Measurements from ENCODE around the gene SERPING1. TPM values are rescaled to one million over a fixed set of nuclear protein-coding genes. Genes with fewer than 3 reads are reported as not detected.

Gene SERPING1
- total RNA-seq, 4 donors from 2014 or later: 89.4 to 236 (median 103) TPM

- H3K4me3 ChIP-seq (ENCODE audit: low read depth, poor library complexity, severe bottlenecking): no peak overlapping the region
- intact Hi-C loops (cut with DNase I; ENCODE audit: low total_unique reads): no loop called here
- TF ChIP-seq POLR2A (IDR thresholded peaks at IDR 0.05): no peak
- TF ChIP-seq, protein P1, sequence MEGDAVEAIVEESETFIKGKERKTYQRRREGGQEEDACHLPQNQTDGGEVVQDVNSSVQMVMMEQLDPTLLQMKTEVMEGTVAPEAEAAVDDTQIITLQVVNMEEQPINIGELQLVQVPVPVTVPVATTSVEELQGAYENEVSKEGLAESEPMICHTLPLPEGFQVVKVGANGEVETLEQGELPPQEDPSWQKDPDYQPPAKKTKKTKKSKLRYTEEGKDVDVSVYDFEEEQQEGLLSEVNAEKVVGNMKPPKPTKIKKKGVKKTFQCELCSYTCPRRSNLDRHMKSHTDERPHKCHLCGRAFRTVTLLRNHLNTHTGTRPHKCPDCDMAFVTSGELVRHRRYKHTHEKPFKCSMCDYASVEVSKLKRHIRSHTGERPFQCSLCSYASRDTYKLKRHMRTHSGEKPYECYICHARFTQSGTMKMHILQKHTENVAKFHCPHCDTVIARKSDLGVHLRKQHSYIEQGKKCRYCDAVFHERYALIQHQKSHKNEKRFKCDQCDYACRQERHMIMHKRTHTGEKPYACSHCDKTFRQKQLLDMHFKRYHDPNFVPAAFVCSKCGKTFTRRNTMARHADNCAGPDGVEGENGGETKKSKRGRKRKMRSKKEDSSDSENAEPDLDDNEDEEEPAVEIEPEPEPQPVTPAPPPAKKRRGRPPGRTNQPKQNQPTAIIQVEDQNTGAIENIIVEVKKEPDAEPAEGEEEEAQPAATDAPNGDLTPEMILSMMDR (IDR thresholded peaks at IDR 0.05): no peak
- DNase-seq (ENCODE audit: low spot score in 2 of 2): no peak
Observed at GRCh38 chr11:57585301-57585700, 12.2 kb upstream of the SERPING1 start.

DNA sequence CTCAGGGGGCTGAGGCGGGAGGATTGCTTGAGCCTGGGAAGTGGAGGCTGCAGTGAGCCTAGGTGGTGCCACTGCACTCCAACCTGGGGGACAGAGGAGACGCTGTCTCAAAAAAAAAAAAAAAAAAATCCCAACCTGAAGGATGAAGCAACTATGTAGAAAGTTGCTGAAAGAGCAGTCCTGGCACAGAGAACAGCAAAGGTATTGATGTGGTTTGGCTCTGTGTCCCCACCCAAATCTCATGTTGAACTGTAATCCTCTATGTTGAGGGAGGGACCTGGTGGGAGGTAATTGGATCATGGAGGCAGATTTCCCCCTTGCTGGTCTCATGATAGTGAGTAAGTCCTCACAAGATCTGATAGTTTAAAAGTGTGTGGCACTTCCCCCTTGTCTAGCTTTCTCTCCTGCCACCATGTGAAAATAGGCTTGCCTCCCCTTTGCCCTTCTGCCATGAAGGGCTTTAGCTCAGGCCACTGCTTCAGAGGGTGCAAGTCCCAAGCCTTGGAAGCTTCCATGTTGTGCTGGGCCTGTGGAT, 10.7 kb upstream of the SERPING1 start:
- H3K4me3 ChIP-seq (ENCODE audit: low read depth, poor library complexity, severe bottlenecking): no peak overlapping the region
- TF ChIP-seq POLR2A (IDR thresholded peaks at IDR 0.05): no peak
- TF ChIP-seq, protein P1 (IDR thresholded peaks at IDR 0.05): no peak
- 44 to 48% methylated on average over 2 of the region's 2 CpGs for WGBS, 2 donors
- intact Hi-C loops (cut with DNase I; ENCODE audit: low total_unique reads): no loop called here
- no peak for DNase-seq (ENCODE audit: low spot score in 2 of 2)

- no peak overlapping the region for H3K4me3 ChIP-seq (ENCODE audit: low read depth, poor library complexity, severe bottlenecking)
- TF ChIP-seq, protein P1 (IDR thresholded peaks at IDR 0.05): no peak
- DNase-seq (ENCODE audit: low spot score in 2 of 2): no peak
- 86 to 94% methylated on average over 3 of the region's 3 CpGs for WGBS, 2 donors
- intact Hi-C loops (cut with DNase I; ENCODE audit: low total_unique reads): no loop called here
Observed at GRCh38 chr11:57588046-57588710, 9.3 kb upstream of the SERPING1 start.

- WGBS, 2 donors: 82 to 84% methylated on average over 5 of the region's 5 CpGs
- no peak for DNase-seq (ENCODE audit: low spot score in 2 of 2)
- TF ChIP-seq, protein P1 (IDR thresholded peaks at IDR 0.05): no peak
- no peak for TF ChIP-seq POLR2A (IDR thresholded peaks at IDR 0.05)
- intact Hi-C loops (cut with DNase I; ENCODE audit: low total_unique reads): no loop called here
- no peak overlapping the region for H3K4me3 ChIP-seq (ENCODE audit: low read depth, poor library complexity, severe bottlenecking)
Observed at GRCh38 chr11:57596266-57596885, 1.1 kb upstream of the SERPING1 start.

DNA sequence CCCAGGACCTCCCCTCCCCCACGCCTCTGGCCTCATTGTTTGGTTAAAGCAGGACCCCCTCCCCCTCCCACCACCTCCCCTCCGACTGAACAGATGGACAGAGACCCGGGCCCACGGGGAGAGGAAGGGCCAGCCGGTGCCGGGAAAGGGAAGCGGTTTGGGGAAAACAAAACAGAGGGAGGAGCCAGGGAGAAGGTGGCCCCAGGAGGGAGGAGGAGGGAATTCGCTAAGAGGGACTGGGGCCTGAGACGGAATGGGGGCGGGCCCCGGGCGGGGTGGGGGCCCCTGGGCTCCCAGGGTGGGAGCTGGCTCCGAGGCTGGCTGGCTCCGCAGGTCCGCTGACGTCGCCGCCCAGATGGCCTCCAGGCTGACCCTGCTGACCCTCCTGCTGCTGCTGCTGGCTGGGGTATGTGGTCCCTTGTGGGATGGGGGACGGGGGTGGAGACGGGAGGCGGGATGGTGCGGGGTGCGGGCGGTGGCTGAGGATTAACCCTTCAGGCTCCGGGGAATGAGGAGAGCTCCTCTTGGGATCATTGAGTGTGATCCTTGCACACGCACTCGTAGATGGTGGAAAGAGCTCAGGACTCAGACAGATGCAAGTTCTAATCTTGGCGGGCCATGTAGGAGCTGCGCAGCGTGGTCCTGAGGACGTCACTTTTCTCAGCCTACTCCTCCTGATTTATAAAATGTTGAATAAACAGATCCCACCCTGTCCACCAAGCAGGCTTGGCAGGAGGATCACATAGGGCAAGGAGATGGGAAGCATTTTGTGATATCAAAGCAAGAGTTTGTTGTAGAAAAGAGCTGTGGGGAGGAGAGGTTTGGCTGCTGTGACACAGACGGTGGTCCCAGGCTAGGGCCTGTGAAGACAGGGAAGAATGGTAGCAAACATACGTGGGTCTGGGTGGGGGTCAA, 688 bp downstream of the SERPING1 start:
- intact Hi-C loops (cut with DNase I; ENCODE audit: low total_unique reads): no loop called here
- TF ChIP-seq, protein P1 (IDR thresholded peaks at IDR 0.05): no peak
- TF ChIP-seq POLR2A (IDR thresholded peaks at IDR 0.05): no peak
- peak overlapping the region; percentile 30 for H3K4me3 ChIP-seq (ENCODE audit: low read depth, poor library complexity, severe bottlenecking)
- DNase-seq (ENCODE audit: low spot score in 2 of 2): peak; percentile 73 to 95
- WGBS, 2 donors: 3% methylated on average over 28 to 33 of the region's 33 CpGs
